NCI-H1092 treated with DMSO at 0.1 percent for 48 hours (cell line): ENCODE results near the gene CDK8.
"Not testable (repeated sequence)": the region's sequence is repeated elsewhere in the genome, so short reads cannot be mapped to it uniquely, and the experiment has no call there.

Experiments used
- DNase-seq: peaks from one replicate; lab custom pipeline; 2025; lab: John Stamatoyannopoulos, UW

CDK8 gene

DNA sequence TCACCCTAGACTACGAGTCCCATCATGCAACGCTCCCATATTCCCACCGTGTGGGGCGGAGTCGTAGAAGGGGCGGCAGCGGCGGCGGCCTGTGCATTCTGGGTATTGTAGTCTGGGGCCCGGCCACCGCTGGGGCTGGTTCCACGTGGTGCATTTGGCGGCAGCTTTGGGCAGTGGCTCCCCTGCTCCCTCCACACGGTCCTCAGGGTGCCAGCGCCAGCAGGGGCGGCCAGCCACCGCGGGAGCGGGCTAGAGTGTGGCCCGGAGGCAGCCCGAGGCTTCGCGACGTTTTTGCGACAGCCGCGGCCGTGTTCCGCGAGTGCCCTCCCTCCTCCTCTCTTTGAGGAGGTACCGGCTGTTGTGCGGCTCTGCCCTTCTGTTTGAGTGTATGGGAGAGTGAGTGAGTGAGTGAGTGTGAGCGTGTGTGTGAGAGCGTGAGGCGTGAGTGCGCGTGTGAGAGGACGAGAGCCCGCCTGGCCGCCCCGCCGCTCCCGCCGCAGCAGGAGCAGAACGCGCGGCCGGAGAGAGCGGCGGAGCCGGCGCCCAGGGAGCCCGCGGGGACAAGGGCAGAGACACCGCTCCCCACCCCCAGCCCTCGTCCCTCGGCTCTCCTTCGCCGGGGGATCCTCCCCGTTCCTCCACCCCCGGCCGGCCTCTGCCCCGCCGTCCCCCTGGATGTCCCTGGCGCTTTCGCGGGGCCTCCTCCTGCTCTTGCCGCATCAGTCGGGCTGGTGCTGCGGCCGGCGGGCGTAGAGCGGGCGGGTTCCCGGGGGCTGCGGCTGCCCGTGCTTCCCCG, at the start of gene CDK8:
CDK8 (plus strand) TSS at position 343 of the 796 bp plus-strand sequence. CDS start 513 bp downstream, outside the sequence.
- peak; percentile 98 for DNase-seq

DNA sequence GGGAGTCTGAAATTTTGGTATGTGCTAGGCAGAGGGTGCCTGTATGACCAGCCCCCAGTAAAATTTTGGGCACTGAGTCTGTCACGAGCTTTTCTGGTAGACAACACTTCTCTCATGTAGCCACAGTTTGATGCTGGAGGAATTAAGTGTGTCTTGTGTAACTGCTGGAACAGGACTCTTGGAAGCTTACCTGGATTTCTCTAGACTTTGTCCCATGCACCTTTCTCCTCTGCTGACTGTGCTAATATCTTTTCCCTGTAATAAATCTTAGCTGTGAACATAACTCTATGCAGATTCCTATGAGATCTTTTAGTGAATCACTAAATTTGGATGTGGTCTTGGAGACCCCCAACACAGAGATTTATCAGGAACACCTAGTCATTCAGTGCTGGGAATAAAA, 45.6 kb upstream of the CDK8 start:
- no peak for DNase-seq

DNA sequence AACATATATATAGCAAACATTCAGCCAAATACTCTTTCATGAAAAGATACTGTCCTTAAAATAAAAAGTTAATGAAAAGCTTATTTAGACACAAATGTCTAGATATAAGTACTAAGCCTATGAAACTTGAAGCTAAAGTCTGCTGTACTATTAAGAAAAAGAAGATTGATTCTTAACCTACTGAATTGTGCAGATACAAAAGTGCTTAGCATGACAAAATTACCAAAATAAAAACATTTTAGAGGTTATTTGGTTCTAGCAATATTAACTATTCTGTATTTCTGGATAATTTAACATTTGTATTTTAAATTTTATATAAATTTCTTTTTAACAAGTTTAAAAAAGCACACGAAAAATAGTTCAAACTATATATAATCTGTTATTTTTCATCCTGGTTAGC, 40.6 kb upstream of the CDK8 start:
- no peak for DNase-seq

DNA sequence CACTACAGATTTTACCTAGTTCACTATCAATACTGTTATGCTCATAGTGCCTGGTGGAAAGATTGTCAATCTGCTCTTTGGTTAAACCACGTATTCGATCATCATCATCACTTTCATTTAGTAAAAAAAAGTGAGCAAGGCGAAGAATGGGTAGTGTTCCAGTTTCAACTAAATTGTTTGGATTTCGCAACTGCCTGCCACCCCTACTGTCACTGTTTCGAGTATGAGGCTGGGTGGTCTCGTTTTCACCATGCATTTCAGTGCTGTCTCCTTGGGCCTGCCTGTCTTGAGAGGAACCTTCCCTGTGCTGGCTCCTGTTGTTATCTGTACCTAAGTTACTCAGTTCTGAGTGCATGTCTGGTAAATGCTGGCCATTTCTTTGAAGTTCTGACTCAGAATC, 39.9 kb upstream of the CDK8 start:
- no peak for DNase-seq

DNA sequence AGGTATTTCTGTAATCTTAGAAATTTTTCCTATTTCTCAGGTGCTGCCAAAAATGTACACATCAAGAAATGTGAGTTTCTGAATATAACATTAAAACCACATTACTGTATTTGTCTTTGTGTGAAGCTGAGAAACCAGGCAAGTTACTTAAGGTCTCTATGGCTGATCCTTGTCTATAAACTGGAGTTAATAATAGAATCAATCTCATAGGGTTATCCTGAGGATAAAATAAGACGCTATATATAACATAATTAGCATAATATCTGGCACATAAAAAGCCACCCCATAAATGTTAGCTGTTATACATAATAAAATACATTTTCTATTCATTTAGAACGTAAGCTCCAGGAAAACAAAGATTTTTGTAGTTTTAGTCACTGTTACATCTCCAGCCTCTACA, 37.9 kb upstream of the CDK8 start:
- DNase-seq: no peak

DNA sequence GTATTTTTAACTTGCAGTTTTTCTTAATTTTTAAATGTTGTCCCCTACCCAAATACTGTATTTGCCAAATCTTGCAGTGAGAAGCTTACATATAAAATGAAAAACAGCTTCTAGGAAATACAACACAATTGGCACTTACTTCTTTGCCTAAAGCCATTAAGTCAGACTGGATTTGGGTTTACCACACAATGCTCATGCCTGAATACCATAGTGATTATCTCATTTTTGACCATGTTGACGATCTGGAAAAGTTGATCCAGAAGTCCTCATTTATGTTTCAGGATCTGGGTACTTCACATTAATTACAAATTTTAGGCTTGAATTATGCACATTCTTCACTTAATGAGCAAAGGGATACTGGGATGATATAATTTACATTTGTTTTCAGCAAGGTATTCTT, 34.2 kb upstream of the CDK8 start:
- DNase-seq: no peak

DNA sequence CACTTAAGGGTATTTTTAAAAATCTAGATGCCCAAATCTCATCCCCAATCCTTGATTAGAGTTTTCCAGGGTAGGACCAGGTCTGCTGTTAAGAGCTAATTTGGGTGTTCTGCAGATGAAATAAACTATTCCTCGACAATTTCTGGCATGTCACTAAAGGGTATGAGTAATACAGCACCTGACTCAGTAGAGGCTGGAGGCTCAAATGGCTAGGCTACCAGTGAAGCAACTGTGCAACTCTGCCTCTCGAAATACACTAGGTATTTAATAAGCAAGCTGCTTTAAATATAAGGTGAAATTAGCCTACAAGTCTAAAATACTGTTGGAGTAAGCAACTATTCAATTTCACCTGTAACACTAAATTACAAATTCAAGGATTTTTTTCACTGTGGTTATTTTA, 33.4 kb upstream of the CDK8 start:
- DNase-seq: no peak

DNA sequence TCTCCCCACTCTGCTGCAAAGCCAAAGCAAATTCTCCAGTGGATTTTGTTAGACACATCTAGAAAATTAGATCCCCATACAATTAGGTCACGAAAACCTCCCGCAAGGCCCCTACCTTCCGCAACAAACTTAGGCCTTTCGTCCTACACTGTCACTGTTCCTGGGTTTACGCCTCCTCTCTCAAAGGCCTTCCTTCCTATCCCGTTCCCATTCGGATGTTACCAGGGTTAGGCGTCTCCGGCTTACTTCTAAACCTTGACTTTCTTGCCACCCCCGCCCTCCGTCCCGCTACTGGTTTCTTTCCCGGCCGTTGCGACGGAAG, 32.6 kb upstream of the CDK8 start:
- DNase-seq: no peak

DNA sequence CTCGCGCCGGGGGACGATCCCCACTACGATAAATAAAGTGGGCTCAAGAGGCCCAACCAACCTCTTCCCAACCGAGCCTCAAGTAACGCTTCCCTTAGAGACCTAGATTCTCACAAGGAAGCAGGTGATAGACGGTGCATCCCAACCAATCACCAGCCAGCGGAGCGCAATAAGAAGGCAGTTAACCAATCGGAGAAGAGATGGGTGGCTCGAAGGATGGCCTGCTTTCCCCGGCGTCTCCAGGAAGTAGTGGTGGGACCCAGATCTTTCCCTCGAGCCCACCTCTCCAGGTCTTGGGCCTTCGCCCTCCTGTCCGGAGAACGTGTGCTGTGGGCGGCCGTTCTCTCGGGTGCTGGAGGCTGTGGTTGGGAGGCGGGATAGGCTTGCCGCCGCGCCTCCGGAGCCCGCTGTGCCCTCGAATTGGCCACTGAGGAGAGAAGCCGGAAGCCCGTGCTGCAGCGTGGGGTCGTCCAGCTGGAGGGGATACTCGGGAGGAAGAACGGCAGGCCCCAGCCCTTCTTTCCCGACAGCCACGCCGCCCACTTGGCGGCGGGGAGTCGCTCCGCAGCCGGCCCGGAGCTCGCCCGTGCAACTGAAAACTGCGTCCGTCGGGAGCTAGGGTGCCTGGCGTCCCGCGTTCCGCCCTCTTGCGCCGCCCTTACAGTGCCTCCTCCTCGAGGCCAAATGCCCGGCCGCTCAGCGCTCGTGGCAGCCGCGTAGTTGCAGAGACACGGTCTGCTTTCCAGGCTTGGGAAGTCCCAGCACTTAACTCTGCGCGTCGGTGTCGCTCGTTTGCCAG, 32.0 kb upstream of the CDK8 start, which contains the start of gene RNF6:
RNF6 (minus strand) TSS at position 594 of the 799 bp plus-strand sequence. CDS start 2,665 bp downstream, outside the sequence.
- peak; percentile 98 for DNase-seq

DNA sequence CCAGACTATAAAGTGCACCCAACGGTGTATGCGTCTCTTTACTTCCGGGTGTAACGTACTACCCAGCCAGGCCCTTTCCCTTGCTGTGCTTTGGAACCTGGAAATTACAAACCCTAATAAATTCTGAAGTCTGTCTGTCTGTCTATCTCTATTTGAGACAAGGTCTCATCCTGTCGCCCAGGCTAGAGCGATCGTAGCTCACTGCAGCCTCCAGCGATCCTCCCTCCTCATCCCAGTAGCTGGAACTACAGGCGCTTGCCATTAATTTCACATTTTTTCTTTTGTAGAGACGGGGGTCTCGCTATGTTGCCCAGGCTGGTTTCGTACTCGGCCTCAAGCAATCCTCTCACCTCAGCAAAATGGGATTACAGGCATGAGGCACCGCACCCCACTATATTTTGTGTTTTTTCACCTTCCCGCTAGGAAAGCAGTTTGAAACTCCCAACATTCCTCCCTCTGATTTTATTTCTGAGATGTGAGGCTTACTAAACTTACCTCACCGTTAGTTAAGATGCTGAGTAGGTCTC, 31.3 kb upstream of the CDK8 start:
- no peak for DNase-seq

DNA sequence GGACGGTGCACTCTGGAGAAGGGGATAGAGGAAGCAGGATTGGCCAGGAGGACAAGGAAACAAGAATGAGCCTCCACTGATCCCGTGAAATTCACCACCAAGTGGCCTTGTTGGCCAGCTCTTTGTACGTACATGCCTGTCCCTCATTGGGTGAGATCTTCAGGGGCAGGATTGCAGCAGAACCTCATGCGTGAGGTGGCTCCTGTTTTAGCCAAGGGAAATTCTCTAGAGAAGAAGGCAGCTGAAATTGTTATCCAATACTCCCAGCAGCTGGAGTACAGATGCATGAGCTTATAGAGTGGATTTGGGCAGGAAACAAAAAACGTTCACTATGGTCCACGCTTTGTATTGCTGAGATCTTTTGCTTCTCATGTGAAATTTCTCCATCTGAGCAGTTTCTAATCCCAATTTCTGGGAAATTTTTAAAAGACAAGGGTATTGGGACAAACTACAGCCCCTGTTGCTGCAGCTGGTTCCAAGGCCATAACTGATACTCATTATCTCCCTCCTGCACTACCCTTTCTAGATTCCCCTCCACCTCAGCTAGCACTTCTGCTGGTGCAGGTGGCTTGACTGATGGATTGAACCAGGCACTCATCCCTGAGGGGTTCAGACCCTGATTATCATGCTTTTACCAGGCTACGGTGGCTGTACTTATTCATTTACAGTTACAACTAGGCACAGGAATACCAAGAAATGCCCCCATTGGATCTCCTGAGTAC, 27.9 kb upstream of the CDK8 start:
- DNase-seq: no peak

DNA sequence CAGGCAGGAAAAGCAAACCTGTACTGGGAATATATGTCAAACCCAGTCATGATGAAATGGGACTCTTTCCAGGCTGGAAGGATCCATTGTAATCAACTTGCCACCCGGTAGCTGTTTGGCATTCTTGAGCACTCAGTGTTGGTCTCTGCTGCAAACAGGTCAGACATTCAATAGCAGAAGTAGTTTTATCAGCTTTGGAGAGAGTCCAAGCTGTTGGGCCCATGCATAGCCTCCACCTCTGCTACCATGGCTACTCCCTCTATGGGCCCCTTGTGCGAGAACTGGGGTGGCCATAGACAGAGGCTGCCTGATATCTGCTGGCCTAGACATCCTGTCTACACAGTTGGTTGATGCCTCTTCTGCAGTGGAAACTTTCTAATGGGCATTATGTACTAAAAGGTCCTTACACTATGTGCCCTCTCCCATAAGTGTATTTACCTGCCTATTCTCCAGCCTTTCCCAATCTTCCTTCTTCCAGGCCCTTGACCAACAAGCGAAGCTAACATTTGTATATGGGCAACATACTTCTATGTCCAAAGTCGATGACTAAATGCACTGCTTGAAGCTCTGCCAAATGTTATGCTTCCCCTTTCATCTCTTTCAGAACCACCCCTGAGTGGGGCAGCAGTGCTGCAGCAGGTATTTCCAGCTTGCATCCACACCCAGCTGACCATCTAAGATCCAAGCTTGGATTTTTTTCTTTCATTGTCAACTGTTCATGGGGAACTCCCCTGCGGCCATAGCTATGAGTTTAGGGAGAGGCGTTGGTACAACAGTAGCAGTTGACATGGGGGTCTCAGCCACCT, 26.6 kb upstream of the CDK8 start:
- peak; percentile 33 for DNase-seq

DNA sequence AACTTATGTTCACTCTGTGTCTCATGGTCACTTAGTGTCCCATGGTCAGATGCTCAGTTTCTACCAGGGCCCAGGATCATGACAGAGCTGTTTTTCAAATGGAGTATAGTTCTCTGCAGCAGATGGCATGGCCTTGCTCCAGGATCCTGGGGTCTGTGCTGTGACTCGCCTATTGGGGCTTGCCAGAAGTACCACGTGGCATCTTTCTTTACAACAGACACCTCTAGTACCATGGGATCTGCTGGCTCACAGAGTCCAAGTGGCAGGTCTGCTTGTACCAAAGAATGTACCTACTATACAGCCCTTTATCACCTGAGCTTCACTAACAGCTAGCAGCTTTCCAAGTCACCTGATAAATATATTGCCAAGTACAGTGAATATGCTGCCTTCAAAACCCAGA, 25.8 kb upstream of the CDK8 start:
- peak; percentile 54 for DNase-seq

DNA sequence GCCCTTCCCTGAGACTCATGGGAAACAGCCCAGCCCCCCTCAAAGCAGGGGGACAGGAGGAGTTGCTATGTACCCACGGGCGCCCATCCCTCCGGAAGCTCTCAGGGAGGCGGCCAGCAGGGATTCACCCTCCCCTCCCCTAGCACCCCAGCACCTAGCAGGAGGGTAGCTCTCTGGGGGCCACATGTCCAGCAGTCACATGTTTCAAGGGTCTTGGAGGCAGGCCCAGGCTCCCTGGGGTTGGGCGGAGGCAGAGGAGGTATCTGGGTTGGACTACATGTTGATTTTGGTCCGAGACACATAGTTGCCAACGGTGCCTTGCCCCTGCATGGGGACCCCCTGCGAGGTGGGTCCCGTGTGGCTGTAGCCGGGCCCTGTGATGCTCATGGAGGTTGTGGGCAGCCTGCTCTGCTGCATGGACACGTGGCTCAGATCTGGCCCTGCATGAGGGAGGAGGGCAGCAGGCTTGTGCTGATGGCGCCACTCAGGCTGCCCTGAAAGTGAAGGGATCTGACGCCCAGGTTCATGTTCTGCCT, 24.8 kb upstream of the CDK8 start:
- no peak for DNase-seq

DNA sequence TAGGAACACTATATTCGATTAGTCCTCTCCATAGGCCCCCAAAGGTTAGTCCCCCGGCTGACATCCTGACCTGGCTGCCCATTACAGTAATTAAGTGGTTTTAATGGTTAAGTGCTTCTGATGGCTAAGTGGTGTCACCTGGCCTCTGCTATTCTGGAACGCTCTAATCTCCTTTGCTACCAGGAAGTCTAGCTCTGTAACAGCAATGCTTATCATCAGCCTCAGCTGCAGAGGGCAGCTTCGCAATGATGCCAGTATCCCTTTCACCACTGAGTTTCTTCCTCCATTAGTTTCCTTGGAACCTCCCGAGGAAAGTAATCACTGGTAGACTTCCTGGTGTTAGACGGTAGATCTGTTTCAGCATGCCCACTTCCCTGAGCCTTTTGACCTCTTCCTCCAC, 23.2 kb upstream of the CDK8 start:
- DNase-seq: no peak

DNA sequence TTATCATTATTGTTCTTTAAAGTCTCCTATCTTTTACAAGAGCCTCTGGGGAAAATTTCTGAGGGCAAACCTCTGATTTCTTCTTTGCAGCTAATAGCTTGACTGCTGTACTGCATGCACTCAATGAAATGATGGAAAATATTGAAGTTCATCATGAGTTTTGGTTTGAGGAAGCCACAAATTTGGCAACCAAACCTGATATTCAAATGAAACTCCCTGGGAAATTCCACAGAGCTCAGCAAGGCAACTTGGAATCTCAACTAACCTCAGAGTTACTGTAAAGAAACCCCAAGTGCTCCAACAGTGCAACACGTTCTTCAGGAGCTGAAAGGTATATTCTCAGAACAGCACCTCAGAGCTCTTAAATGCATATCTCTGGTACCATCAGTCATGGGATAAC, 17.6 kb upstream of the CDK8 start:
- no peak for DNase-seq

DNA sequence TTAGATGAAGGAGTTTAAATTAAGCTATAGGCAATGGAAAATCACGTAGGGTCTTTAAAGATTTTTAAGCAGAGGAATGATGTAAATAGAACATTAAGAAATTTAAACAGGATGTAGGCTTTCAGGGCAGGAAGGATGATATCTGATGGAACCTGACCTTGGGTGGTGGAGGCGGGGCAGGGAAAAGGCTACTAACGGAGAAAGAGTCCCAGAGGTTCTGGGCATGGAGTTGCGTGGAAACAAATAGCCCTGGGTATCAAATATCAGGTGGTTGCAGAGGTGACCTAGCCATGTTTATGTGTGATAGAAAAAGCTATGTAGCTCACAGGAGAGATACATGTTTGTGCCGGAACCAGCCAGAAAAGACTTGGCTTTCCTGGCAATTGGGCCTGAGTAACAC, 7.8 kb upstream of the CDK8 start:
- peak; percentile 83 for DNase-seq

DNA sequence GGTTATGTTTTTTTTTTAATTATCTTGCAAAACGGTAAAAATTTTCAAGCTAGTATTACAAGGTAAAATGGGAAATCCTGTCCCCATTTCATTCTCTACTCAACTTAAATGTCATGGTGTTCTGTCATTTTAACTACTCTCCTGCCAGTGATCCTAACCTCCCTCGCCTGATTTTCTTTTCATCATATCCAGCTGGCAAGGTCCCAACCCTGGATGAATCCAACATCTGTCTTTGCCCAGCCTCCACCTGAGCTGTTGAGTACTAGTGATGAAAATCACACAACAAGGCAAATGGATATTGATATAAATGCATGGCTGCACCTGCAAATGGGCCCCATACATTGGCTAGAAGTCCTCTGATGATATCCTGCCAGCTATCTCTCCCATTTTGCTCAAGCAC, 6.9 kb upstream of the CDK8 start:
- DNase-seq: peak; percentile 94

DNA sequence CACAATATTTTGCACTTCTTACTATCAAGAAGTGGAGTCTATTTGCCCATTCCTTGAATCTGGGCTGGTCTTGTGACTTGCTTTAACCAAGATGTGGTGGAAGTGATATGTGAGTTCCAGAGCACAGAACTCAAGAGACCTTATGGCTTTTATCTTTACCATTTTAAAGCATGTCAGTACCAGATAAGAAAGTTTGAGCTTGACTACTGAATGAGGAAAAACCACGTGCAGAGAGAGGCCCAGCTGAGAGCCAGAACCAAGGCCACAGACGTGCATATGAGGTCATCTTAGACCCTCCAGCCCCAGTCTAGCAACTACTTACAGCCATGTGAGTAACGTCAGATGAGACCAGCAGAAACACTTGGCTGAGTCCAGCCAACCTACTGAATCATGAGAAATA, 6.3 kb upstream of the CDK8 start:
- no peak for DNase-seq

DNA sequence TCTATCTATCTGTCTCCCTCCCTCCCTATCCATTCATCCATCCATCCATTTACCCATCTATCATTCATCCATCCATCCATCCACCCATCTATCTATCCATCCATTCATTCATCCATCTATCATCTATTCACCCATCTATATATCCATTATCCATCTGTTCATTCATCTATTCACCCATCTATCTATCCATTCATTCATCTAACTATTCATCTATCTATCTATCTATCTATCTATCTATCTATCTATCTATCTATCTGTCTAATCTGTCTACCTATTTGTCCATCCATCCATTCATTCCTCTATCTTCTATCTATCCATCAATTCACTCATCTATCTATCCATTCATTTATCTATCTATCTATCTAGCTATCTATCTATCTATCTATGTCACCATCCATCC, 4.4 kb upstream of the CDK8 start:
- DNase-seq: no peak

DNA sequence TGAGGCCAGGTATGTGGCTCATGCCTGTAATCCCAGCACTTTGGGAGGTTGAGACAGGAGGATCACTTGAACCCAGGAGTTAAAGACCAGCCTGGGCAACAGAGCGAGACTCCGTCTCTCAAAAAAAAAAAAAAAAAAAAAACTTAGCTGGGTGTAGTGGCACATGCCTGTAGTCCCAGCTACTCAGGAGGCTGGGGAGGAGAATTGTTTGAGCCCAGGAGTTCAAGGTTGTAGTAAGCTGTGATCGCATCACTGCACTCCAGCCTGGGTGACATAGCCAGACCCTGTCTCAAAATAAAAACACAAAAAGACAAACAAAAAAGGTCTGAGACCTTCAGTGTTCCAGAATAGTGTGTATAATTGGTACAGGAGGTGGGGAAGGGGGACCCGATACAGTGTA, 1.9 kb upstream of the CDK8 start:
- not testable (repeated sequence) for DNase-seq
